GM18861 (cell line): Measurements from ENCODE around the gene NELFCD.
"Not testable (repeated sequence)": the region's sequence is repeated elsewhere in the genome, so short reads cannot be mapped to it uniquely, and the experiment has no call there.

Experiments used
- ATAC-seq: cut with Tn5 transposase; IDR thresholded peaks from one replicate; pipeline ENCODE4 v1.9.1; 2021; ENCODE audit not compliant: unreplicated experiment

Gene NELFCD

GRCh38 chr20:59007665-59008511, 26.8 kb downstream of the NELFCD start:
- no peak for ATAC-seq

DNA sequence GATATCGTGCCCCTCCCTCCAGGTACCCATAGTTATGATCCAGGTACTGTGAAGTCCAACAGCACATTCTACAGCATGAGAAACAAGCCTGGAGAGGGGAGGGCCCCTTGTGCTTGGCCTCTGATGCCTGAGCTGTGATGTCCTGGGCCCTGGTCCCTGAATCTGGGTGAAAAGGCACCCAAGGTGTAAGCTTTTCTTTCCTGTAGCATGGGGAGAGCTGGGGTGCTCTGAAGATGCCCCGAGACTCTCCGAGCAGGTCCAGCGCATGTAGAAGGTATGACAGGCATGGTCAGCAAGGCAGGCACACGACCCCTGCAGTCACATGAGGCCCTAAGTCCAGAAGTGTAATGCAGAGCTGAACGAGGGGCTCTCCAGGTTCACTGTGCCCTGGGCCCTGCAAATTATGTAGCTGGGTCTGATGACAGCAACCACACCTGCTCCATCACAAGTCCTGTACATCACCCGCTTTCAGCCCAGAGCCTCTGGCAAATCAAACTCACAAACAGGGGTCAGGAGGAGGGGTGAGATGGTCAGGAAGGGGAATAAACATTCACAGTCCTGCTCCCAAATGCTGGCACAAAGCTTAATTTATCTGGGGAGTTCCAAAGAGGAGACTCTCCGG, 27.8 kb downstream of the NELFCD start:
- no peak for ATAC-seq

DNA sequence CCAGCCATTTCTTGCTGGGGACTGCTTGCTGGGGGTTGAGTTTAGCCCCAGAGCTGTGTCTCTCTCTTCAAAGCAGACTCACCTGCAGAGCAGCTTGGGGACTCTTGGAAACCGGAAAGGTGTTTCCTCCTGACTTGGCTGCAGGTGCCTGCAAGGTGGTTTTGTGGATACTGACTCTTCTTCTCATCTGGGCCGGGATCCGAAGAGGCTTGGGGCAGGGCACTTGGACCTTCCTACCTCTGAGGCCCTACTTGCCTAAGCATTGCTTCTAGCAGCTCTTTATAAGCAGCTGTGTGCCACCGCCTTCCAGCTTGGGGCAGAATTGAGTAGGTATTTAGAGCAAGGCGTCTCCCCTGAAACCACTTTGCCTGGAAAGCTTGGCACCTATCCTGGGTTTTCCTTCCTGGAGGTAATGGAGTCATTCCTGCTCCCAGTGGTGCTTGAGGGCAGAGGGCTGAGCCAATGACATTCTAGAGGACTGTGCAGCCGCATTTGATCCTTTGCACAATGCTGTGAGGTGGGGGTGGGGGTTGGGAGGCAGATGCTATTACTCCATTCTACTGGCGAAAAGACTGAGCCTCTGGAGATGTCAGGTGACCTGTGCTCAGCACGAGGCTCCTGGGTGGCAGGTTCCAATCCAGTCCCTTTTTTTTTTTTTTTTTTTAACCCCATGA, 29.4 kb downstream of the NELFCD start:
- no peak for ATAC-seq

DNA sequence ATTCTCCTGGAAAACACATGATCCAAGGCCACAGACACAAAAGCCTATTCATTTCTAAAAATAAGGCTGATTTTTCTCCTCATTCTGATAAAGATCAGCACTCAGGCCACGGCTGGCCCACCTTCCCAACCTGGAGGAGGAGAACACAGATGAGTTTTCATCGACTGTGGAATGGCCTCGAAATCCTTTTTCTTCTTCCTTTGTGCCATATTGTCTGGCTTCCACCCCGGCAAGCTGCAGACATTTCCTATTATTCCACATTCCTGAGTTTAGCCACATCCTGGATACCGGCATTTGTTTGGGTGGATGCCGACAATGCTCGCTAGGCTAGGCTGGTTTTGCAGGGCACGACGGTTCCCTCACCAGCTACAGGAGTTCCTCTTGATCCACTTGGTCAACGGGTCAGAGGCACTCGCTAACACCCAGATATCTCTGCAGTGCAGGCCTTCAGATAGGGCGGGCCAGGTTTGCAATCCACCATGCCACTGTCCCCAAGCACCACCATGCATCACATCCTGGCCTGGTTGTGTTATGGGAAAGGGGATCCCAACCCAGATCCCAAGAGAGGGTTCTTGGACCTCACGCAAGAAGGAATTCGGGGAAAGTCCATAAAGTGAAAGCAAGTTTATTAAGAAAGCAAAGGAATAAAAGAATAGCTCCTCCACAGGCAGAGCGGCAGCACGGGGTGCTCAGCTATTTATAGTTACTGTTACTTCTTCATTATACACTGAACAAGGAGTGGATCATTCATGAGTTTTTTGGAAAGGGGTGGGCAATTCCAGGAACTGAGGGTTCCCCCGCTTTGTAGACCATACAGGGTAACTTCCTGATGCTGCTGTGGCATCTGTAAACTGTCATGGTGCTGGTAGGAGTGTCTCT, 30.2 kb downstream of the NELFCD start:
- ATAC-seq, result no peak

- not testable (repeated sequence) for ATAC-seq
Measured at GRCh38 chr20:59011874-59012157, 30.8 kb downstream of the NELFCD start.

- ATAC-seq, result no peak
Measured at GRCh38 chr20:59013031-59013951, 32.2 kb downstream of the NELFCD start.

GRCh38 chr20:59013959-59014608, 33.0 kb downstream of the NELFCD start:
- ATAC-seq, result no peak

DNA sequence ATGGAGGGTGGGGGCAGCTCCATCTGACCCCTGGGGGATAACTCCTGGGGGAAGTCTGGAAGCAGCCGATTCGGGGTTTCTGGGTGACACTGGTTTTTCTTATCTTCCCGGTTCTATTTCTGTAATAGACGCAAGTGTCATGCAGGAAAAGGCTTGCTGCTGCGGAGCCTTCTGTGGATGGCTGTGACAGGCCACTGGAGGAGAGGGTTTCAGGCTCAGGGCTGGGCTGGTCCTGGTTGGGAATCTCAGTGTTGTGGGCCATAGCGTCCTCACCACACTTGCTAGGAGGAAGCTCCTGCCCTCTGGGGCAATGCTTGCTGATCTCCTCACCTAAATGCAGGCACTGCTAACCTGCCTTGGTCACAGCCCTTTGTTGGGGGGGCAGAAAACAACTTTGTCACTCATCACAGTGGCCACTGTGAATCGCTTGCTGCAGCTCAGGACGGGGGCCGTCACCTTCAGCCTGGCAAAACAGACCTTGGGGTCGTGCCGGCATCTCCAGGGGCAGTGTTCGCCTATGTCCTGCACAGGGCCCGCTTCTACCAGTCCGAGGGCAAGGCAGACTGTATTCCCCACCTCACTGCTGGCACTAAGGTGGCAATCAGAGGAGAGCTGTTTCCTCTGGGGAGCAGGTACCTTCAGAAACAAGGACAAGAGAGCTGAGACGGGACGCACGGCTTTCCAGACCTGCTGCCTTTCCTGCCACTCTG, 33.8 kb downstream of the NELFCD start:
- ATAC-seq, result no peak

GRCh38 chr20:59015411-59015810, 34.4 kb downstream of the NELFCD start:
- ATAC-seq, result no peak

DNA sequence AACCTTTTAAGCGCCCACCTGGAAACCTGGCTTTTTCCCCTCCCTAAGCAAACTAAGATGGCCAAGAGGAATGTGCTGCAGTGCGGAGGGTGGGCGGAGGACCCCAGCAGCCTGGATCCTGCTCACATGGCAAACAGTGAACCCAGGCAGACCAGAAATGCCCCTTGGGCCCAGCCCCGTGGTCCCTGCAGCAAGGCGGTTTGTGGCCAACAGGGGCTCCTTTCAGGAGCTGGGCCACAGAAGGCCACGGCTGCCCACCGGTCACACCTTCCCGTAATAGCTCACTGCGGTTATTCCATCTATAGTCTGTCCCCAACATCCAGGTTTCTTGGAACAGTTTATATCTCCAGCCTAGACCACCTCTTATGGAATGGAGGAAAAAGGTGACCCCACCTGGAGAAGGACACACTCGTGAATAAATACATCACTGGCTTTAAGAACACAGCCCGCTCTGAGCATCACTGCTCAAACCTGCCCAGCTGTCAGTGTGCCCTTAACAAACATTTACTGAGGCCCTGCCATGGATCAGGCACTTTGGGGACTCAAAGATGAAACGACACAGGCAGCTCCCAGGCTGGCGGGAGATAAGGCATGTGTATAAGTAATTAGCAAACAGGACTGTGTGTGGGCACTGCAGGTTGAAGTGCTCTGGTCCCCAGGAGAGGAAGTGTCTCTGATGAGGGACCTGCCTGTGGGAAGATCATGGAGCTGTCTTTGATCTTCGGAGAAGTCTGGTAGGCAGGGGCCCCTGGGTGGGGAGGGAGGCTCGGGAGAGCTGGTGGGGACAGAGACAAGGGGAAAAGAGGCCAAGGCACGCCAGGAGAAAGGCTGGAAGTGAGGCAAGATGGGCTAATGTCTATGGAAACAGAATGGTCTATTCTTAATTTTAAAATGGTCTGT, 35.0 kb downstream of the NELFCD start:
- ATAC-seq, result no peak

- no peak for ATAC-seq
Measured at GRCh38 chr20:59016795-59017492, 35.9 kb downstream of the NELFCD start.

GRCh38 chr20:59017493-59018231, 36.6 kb downstream of the NELFCD start:
- ATAC-seq, result no peak

DNA sequence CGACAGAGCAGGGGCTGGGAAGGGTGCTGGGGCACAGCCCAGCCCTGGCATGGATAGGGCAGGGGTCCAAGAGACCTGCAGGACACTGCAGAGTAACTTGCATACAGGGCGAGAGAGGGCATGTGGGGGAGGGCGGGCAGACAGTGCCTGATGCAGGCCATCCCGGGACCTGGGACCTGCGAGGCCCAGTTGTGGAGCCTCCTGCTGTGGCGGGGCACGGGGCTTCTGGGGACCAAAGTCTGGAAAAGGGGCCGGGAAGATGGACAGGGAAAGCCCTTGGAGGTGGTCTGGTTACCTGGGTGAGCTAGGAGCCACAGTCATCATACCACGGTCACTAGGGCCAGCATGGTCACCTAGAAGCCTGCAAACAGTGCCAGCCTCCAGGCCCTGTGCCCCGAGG, 37.8 kb downstream of the NELFCD start:
- ATAC-seq, result no peak

DNA sequence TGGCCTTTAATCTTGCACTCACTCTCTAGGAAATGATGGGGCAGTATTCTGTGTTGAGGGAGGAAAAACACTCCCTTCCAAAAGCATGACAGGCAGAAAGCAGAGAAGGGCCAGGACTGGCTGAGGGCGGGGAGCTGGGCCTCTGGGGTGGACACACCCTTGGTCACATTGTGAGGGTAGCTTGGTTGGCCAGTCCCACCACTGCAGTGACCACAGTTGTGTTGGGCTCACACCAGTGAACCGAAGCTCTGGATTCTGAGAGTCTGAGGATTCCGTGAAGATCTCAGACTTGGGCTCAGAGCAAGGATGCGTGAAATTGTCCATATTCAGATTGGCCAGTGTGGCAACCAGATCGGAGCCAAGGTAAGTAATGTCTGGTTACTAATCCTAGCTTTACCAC, 38.2 kb downstream of the NELFCD start, which contains the start of gene TUBB1:
TUBB1 (plus strand) TSS at position 213 of the 400 bp plus-strand sequence; CDS start at position 307, 94 bp downstream.
- no peak for ATAC-seq

- ATAC-seq, result no peak
Measured at GRCh38 chr20:59020938-59021551, 40.0 kb downstream of the NELFCD start.

- no peak for ATAC-seq
Measured at GRCh38 chr20:59022754-59023153, 41.7 kb downstream of the NELFCD start.
